WTC11 (cell line): ENCODE results near the gene LEF1. TPM values are rescaled to one million over a fixed set of nuclear protein-coding genes. Genes with fewer than 3 reads are reported as not detected.

Experiments used
- ATAC-seq: fragments of 200-7000 bp; cut with Tn5 transposase; 2 replicates; pipeline ENCODE4 v1.10.0; 2021; ENCODE audit warnings: mild to moderate bottlenecking, moderate library complexity
- CTCF ChIA-PET: fragments of 300-600 bp; sonication (Branson Sonifier 250); formaldehyde crosslinking; loops from one replicate; lab custom pipeline; 2021; ENCODE audit warnings: antibody characterized with exemption; lab: Charles Lee
- POLR2A ChIA-PET: fragments of 350-600 bp; sonication (Branson Sonifier 250); formaldehyde crosslinking; loops from one replicate; lab custom pipeline; 2021; ENCODE audit warnings: antibody characterized with exemption; lab: Charles Lee
- DNase-seq: peaks from one replicate; pipeline ENCODE4 v3.0.0; 2021; ENCODE audit warnings: low spot score
- H3K27ac Mint-ChIP-seq: 2 replicates; pipeline ENCODE4 v1.8.0; 2021; ENCODE audit warnings: mixed read lengths
- H3K27me3 Mint-ChIP-seq: 2 replicates; pipeline ENCODE4 v1.8.0; 2021; ENCODE audit warnings: low read depth, mild to moderate bottlenecking, moderate library complexity, mixed read lengths
- H3K36me3 Mint-ChIP-seq: 2 replicates; pipeline ENCODE4 v1.8.0; 2021; ENCODE audit warnings: mixed read lengths
- H3K4me1 Mint-ChIP-seq: 2 replicates; pipeline ENCODE4 v1.8.0; 2022; ENCODE audit warnings: mixed read lengths
- H3K4me3 Mint-ChIP-seq: 2 replicates; pipeline ENCODE4 v1.8.0; 2021; ENCODE audit warnings: mild to moderate bottlenecking, moderate library complexity, mixed read lengths
- H3K9me3 Mint-ChIP-seq: 2 replicates; pipeline ENCODE4 v1.8.0; 2021; ENCODE audit warnings: mixed read lengths
- ESRRA ChIP-seq: sonication (generic); formaldehyde crosslinking; IDR thresholded peaks from 2 replicates; pipeline ENCODE4 v1.8.1; 2022; ENCODE audit warnings: mild to moderate bottlenecking, missing genetic modification reagents, borderline replicate concordance
- IRF1 ChIP-seq: sonication (generic); formaldehyde crosslinking; IDR thresholded peaks from 2 replicates; pipeline ENCODE4 v1.8.0; 2023; ENCODE audit warnings: missing genetic modification reagents
- NFYB ChIP-seq: sonication (generic); formaldehyde crosslinking; conservative IDR thresholded peaks from 2 replicates; pipeline ENCODE4 v1.8.0; 2022; ENCODE audit warnings: low read depth, missing genetic modification reagents
- NR3C1 ChIP-seq: sonication (generic); formaldehyde crosslinking; conservative IDR thresholded peaks from 2 replicates; pipeline ENCODE4 v1.8.1; 2023; ENCODE audit warnings: low read depth, mild to moderate bottlenecking, missing genetic modification reagents
- OVOL2 ChIP-seq: fragments of 250-450 bp; sonication (Bioruptor Pico); IDR thresholded peaks from 2 replicates; pipeline ENCODE4 v1.9.0; 2021; ENCODE audit warnings: mild to moderate bottlenecking, borderline replicate concordance
- PRRX2 ChIP-seq: fragments of 250-450 bp; sonication (Bioruptor Pico); IDR thresholded peaks from 2 replicates; pipeline ENCODE4 v1.8.0; 2021; ENCODE audit warnings: mild to moderate bottlenecking
- SMAD3 ChIP-seq: sonication (generic); formaldehyde crosslinking; IDR thresholded peaks from 2 replicates; pipeline ENCODE4 v1.8.0; 2022; ENCODE audit warnings: missing genetic modification reagents, mild to moderate bottlenecking, borderline replicate concordance
- SMAD4 ChIP-seq: sonication (generic); formaldehyde crosslinking; IDR thresholded peaks from 2 replicates; pipeline ENCODE4 v1.8.0; 2022; ENCODE audit warnings: mild to moderate bottlenecking, missing genetic modification reagents
- SOX15 ChIP-seq: fragments of 250-450 bp; sonication (Bioruptor Pico); IDR thresholded peaks from 2 replicates; pipeline ENCODE4 v1.9.0; 2021; ENCODE audit warnings: mild to moderate bottlenecking
- TP53 ChIP-seq: sonication (generic); formaldehyde crosslinking; IDR thresholded peaks from 2 replicates; pipeline ENCODE4 v1.8.1; 2023; ENCODE audit warnings: mild to moderate bottlenecking, missing genetic modification reagents
- ZBTB43 ChIP-seq: sonication (generic); formaldehyde crosslinking; IDR thresholded peaks from 2 replicates; pipeline ENCODE4 v1.8.1; 2023; ENCODE audit warnings: mild to moderate bottlenecking, missing genetic modification reagents
- ZNF138 ChIP-seq: sonication (generic); formaldehyde crosslinking; conservative IDR thresholded peaks from 2 replicates; pipeline ENCODE4 v1.8.1; 2022; ENCODE audit warnings: mild to moderate bottlenecking, moderate library complexity, missing genetic modification reagents
- ZNF263 ChIP-seq: sonication (generic); formaldehyde crosslinking; IDR thresholded peaks from 2 replicates; pipeline ENCODE4 v1.8.1; 2022; ENCODE audit warnings: low read depth, mild to moderate bottlenecking, moderate library complexity, missing genetic modification reagents
- ZNF416 ChIP-seq: fragments of 250-450 bp; sonication (Bioruptor Pico); IDR thresholded peaks from 2 replicates; pipeline ENCODE4 v1.9.0; 2021; ENCODE audit warnings: mild to moderate bottlenecking, inconsistent platforms
- total RNA-seq: library from RNA; stranded (reverse); gene quantifications from 3 replicates; pipeline ENCODE4 v1.2.3, GENCODE V29; 2021
- TF ChIP-seq, protein P1 (sequence below): sonication (generic); formaldehyde crosslinking; IDR thresholded peaks from 2 replicates; pipeline ENCODE4 v1.8.0; 2023; ENCODE audit warnings: missing genetic modification reagents, mild to moderate bottlenecking, borderline replicate concordance
- TF ChIP-seq, protein P2 (sequence below): sonication (generic); formaldehyde crosslinking; IDR thresholded peaks from 2 replicates; pipeline ENCODE4 v1.8.1; 2022; ENCODE audit warnings: mild to moderate bottlenecking, moderate library complexity, missing genetic modification reagents
- TF ChIP-seq, protein P3 (sequence below): sonication (generic); formaldehyde crosslinking; IDR thresholded peaks from 2 replicates; pipeline ENCODE4 v1.8.1; 2023; ENCODE audit warnings: mild to moderate bottlenecking, missing genetic modification reagents, moderate library complexity

The LEF1 gene
- total RNA-seq, 1 experiment from 2014 or later = 1.3 TPM

DNA sequence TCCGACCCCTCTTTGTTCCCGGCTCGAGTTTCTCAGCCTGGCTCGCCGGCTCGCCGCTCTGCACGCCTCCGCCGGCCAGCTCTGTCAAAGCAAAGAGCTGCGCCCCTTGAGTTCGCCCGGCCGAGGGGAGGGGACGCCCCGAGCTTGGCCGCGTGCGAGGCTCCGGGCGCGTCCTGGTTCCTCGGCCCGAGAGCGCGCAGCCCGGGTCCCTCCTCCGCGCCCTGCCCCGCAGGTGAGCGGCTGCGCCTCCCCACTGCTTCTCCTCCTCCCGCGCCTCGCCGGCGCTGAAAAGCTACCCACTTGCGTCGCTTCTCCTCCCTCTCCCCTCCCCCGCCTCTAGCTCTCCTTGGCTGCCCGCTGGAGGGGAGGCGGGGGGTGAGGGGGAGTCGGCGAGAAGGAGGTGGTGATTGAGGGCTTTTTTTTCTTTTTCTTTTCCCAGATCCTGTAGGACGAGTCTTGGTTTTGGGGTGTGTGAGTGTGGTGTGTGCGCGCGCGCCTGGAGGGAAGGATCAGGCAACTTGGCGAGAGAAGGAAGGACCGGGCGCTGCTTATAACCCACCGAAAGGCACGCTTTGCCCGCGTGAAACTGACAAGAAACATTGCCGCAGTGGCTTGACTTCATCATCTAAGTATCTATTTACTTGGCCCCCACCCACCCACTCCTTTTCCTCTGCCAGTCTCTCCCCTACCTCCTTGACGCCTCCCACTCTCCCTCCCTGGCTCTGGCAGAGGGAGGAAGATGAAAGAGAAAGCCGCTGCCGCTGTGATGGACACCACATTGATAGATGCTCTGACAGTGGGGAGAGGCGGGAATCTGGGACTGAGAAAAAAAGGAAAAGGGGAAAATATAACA, at the start of gene LEF1 (continued):
- TF ChIP-seq, protein P1, sequence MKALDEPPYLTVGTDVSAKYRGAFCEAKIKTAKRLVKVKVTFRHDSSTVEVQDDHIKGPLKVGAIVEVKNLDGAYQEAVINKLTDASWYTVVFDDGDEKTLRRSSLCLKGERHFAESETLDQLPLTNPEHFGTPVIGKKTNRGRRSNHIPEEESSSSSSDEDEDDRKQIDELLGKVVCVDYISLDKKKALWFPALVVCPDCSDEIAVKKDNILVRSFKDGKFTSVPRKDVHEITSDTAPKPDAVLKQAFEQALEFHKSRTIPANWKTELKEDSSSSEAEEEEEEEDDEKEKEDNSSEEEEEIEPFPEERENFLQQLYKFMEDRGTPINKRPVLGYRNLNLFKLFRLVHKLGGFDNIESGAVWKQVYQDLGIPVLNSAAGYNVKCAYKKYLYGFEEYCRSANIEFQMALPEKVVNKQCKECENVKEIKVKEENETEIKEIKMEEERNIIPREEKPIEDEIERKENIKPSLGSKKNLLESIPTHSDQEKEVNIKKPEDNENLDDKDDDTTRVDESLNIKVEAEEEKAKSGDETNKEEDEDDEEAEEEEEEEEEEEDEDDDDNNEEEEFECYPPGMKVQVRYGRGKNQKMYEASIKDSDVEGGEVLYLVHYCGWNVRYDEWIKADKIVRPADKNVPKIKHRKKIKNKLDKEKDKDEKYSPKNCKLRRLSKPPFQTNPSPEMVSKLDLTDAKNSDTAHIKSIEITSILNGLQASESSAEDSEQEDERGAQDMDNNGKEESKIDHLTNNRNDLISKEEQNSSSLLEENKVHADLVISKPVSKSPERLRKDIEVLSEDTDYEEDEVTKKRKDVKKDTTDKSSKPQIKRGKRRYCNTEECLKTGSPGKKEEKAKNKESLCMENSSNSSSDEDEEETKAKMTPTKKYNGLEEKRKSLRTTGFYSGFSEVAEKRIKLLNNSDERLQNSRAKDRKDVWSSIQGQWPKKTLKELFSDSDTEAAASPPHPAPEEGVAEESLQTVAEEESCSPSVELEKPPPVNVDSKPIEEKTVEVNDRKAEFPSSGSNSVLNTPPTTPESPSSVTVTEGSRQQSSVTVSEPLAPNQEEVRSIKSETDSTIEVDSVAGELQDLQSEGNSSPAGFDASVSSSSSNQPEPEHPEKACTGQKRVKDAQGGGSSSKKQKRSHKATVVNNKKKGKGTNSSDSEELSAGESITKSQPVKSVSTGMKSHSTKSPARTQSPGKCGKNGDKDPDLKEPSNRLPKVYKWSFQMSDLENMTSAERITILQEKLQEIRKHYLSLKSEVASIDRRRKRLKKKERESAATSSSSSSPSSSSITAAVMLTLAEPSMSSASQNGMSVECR (CRISPR knock-in tag) = peak; percentile 26; the same call in 1 of the 2 replicates

GRCh38 chr4:108216510-108216909, 47.8 kb upstream of the LEF1 start:
- TF ChIP-seq PRRX2 (CRISPR knock-in tag) = no peak
- no peak for TF ChIP-seq SMAD4
- TF ChIP-seq NFYB = no peak
- no peak for TF ChIP-seq NR3C1
- no peak for TF ChIP-seq SOX15 (CRISPR knock-in tag)
- TF ChIP-seq TP53 (CRISPR knock-in tag) = no peak
- TF ChIP-seq ZBTB43 (CRISPR knock-in tag) = no peak
- Mint-ChIP-seq H3K36me3 (no peaks in the 10 kb centered on the region; the same call in 1 of the 2 replicates), H3K9me3 (peaks cover 6% of the 10 kb centered on the region), H3K27me3 (peaks cover 5% of the 10 kb centered on the region; the same call in 1 of the 2 replicates), H3K4me3 (no peak overlapping the region), H3K27ac (no peak overlapping the region), H3K4me1 (no peaks in the 10 kb centered on the region)
- no peak for DNase-seq
- POLR2A ChIA-PET = no interaction called here
- no peak for ATAC-seq
- CTCF ChIA-PET = no interaction called here

DNA sequence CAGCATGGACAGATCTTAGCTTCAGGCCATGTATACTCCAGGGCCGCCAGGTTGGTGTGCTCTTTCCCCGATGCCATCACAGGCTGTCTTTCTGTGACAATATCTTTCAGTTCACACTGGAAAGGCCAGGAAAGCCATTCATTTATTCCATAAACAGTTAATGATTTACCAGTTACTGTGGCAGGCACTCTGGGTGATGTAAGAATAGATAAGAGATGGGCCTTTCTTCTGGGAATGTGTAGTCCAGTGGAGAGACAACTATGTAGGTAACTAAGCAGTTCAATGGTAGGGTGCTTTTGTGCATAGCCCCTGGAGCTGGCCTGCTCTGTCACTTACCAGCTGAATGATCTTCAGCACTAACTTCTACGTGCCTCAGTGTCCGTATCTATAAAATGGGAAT, 46.3 kb upstream of the LEF1 start:
- no peak for DNase-seq
- ChIA-PET CTCF (no interaction called here), POLR2A (interaction anchor here (0.9 kb wide), 1 partner anchor 765 kb away, joined by 6 read pairs; no protein-coding TSS in a partner anchor)
- no peak overlapping the region for H3K27ac Mint-ChIP-seq
- H3K4me1 Mint-ChIP-seq = no peaks in the 10 kb centered on the region
- peaks cover 6% of the 10 kb centered on the region for H3K9me3 Mint-ChIP-seq
- H3K36me3 Mint-ChIP-seq = no peaks in the 10 kb centered on the region; the same call in 1 of the 2 replicates
- peaks cover 5% of the 10 kb centered on the region; the same call in 1 of the 2 replicates for H3K27me3 Mint-ChIP-seq
- H3K4me3 Mint-ChIP-seq = no peak overlapping the region
- no peak for ATAC-seq
- TF ChIP-seq ZNF138 (CRISPR knock-in tag) = no peak
- TF ChIP-seq SMAD3 (CRISPR knock-in tag) = no peak
- no peak for TF ChIP-seq ESRRA (CRISPR knock-in tag)
- TF ChIP-seq PRRX2 (CRISPR knock-in tag) = no peak
- no peak for TF ChIP-seq IRF1 (CRISPR knock-in tag)
- no peak for TF ChIP-seq ZNF416
- TF ChIP-seq, protein P2, sequence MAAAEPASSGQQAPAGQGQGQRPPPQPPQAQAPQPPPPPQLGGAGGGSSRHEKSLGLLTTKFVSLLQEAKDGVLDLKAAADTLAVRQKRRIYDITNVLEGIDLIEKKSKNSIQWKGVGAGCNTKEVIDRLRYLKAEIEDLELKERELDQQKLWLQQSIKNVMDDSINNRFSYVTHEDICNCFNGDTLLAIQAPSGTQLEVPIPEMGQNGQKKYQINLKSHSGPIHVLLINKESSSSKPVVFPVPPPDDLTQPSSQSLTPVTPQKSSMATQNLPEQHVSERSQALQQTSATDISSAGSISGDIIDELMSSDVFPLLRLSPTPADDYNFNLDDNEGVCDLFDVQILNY (CRISPR knock-in tag) = no peak
- TF ChIP-seq, protein P3, sequence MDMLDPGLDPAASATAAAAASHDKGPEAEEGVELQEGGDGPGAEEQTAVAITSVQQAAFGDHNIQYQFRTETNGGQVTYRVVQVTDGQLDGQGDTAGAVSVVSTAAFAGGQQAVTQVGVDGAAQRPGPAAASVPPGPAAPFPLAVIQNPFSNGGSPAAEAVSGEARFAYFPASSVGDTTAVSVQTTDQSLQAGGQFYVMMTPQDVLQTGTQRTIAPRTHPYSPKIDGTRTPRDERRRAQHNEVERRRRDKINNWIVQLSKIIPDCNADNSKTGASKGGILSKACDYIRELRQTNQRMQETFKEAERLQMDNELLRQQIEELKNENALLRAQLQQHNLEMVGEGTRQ (CRISPR knock-in tag) = no peak
- TF ChIP-seq SMAD4 = no peak
- TF ChIP-seq, protein P1 (CRISPR knock-in tag) = no peak
- no peak for TF ChIP-seq ZNF263
- TF ChIP-seq OVOL2 (CRISPR knock-in tag) = no peak
